Stimulated activated CD8-positive, alpha-beta memory T cell treated with anti-CD3 and anti-CD28 coated beads, Interleukin-15, amount 100 ng/mL, for 24 hours (primary cell): ENCODE results near the gene FAM241B.

Experiments used
- DNase-seq: peaks from one replicate; pipeline ENCODE4 v3.0.0-alpha.2; 2020; ENCODE audit warnings: low read depth

FAM241B gene

GRCh38 chr10:69666756-69667155 is 36.7 kb downstream of the FAM241B start:
- no peak for DNase-seq

- DNase-seq = no peak
These were observed 38.7 kb downstream of the FAM241B start for GRCh38 chr10:69668721-69669120.

GRCh38 chr10:69669409-69669808 is 39.4 kb downstream of the FAM241B start:
- no peak for DNase-seq

GRCh38 chr10:69673521-69673920 is 43.5 kb downstream of the FAM241B start:
- DNase-seq = no peak

GRCh38 chr10:69674786-69675185 is 44.7 kb downstream of the FAM241B start:
- DNase-seq = no peak

GRCh38 chr10:69676301-69676700 is 46.3 kb downstream of the FAM241B start:
- DNase-seq = no peak

GRCh38 chr10:69677985-69678654 is 48.1 kb downstream of the FAM241B start:
- no peak for DNase-seq

- DNase-seq = no peak
These were observed 49.7 kb downstream of the FAM241B start for GRCh38 chr10:69679736-69680135.

- no peak for DNase-seq
These were observed 50.6 kb downstream of the FAM241B start for GRCh38 chr10:69680610-69681009.

GRCh38 chr10:69681436-69681835 is 51.4 kb downstream of the FAM241B start:
- DNase-seq = no peak

- no peak for DNase-seq
These were observed 53.0 kb downstream of the FAM241B start for GRCh38 chr10:69682955-69683474.
